Mucosa of descending colon (tissue), 3 donors: Measurements from ENCODE around the gene GCLC. TPM values are rescaled to one million over a fixed set of nuclear protein-coding genes. Genes with fewer than 3 reads are reported as not detected.
A peak's percentile ranks its signal among the peaks of the same experiment; 100 is the strongest.
"Not testable (repeated sequence)": the region's sequence is repeated elsewhere in the genome, so short reads cannot be mapped to it uniquely, and the experiment has no call there.

ENCODE experiments used
- ATAC-seq: fragments of 200-7000 bp; cut with Tn5 transposase; one replicate; pipeline ENCODE4 v1.9.1; 2020; ENCODE audit warnings: mild to moderate bottlenecking, moderate library complexity
- DNase-seq, 3 donors: peaks; one replicate each; pipeline ENCODE4 v3.0.0-alpha.2; 2020
- H3K36me3 ChIP-seq: fragments of 200-600 bp; one replicate; pipeline ENCODE4 v1.8.0; 2021; ENCODE audit warnings: low read depth, mild to moderate bottlenecking
- H3K4me1 ChIP-seq: fragments of 200-600 bp; one replicate; pipeline ENCODE4 v1.8.0; 2021; ENCODE audit warnings: low read depth, mild to moderate bottlenecking
- H3K4me3 ChIP-seq: fragments of 200-600 bp; one replicate; pipeline ENCODE4 v1.8.0; 2021; ENCODE audit warnings: mild to moderate bottlenecking
- H3K9me3 ChIP-seq: fragments of 200-600 bp; one replicate; pipeline ENCODE4 v1.8.0; 2021; ENCODE audit warnings: mild to moderate bottlenecking
- intact Hi-C, 2 donors: fragments of 100-400 bp; cut with DNase I in 1 of 2; cut with micrococcal nuclease in 1 of 2; formaldehyde crosslinking; loops; one replicate each; pipeline versions ENCODE4 v1.11.0 to v1.11.1; 2022; cut with DNase I, micrococcal nuclease
- total RNA-seq, 3 donors: library from RNA; stranded (reverse); fragmentation: NEBNext Ultra II Directional in 2 of 3; extraction: Animal tissue kit (Norgen Biotek cat#: 25700) in 2 of 3; gene quantifications; one replicate each; pipeline versions ENCODE4 v1.2.1 to v1.2.4, GENCODE V29; 2021 to 2023
- TF ChIP-seq, protein P1 (sequence below): fragments of 200-600 bp; IDR thresholded peaks from one replicate; pipeline ENCODE4 v1.8.0; 2022; ENCODE audit warnings: antibody characterized with exemption, mild to moderate bottlenecking
- donor health status: DM: no; HTN: no; CAD: no; lungs with moderate emphysema.
- donor health status: DM: no; HTN: no; CAD: no.
- donor health status: DM: no; HTN: yes; CAD: no.

Gene GCLC
- total RNA-seq, 3 donors from 2014 or later, result 33.1 to 67.3 (median 40.5) TPM

DNA sequence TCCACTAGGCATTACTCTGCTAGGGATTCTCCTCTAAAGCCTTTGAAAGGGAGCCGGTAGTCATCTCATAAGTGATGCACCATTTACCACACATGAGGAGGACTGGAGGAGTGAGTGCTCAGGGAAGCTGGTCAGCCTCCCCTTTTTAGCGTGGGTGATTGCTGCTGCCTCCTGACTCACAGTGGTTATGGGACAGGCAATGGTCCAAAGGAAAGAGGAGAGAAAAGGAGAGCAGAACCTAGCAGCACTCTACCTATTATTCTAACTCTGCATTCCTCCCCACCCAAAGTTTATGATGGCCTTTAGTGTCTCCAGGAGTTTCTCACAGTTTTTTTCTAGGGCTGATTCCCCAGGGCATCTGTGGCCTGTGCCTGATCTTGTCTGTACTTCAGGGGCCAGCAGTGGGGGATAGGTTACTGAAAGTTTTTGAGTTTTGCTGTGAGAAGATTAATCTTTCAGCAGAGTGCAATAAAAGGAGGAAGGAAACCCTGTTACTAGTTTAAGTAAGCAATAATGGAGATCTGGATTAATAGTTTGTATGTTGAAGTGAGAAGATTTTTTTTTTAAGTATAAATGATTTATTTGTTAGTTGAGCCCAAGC, 36.4 kb upstream of the GCLC start:
- Histone ChIP-seq H3K9me3 (no peaks in the 10 kb centered on the region), H3K36me3 (no peaks in the 10 kb centered on the region), H3K4me3 (no peak overlapping the region), H3K4me1 (peaks cover 7% of the 10 kb centered on the region)
- intact Hi-C loops, result no loop called here
- ATAC-seq, result peak; percentile 71
- DNase-seq, result no peak
- TF ChIP-seq, protein P1, sequence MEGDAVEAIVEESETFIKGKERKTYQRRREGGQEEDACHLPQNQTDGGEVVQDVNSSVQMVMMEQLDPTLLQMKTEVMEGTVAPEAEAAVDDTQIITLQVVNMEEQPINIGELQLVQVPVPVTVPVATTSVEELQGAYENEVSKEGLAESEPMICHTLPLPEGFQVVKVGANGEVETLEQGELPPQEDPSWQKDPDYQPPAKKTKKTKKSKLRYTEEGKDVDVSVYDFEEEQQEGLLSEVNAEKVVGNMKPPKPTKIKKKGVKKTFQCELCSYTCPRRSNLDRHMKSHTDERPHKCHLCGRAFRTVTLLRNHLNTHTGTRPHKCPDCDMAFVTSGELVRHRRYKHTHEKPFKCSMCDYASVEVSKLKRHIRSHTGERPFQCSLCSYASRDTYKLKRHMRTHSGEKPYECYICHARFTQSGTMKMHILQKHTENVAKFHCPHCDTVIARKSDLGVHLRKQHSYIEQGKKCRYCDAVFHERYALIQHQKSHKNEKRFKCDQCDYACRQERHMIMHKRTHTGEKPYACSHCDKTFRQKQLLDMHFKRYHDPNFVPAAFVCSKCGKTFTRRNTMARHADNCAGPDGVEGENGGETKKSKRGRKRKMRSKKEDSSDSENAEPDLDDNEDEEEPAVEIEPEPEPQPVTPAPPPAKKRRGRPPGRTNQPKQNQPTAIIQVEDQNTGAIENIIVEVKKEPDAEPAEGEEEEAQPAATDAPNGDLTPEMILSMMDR, result no peak

DNA sequence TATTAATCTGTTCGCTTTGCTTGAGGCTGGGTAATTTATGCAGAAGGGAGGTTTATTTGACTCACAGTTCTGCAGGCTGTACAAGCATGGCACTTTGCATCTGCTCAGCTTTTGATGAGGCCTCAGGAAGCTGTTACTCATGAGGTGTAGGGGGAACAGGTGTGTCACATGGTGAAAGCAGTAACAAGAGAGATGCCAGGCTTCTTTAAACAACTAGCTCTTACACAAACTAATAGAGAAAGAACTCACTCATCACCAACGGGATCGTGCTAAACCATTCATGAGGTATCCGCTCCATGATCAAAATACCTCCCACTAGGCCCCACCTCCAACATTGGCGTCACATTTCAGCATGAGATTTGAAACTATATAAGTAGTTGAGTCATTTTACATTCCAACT, 34.4 kb upstream of the GCLC start:
- H3K9me3 ChIP-seq, result no peaks in the 10 kb centered on the region
- TF ChIP-seq, protein P1, result no peak
- ATAC-seq, result no peak
- intact Hi-C loops, result no loop called here
- DNase-seq, result no peak
- no peak overlapping the region for H3K4me3 ChIP-seq
- peaks cover 7% of the 10 kb centered on the region for H3K4me1 ChIP-seq
- no peaks in the 10 kb centered on the region for H3K36me3 ChIP-seq

DNA sequence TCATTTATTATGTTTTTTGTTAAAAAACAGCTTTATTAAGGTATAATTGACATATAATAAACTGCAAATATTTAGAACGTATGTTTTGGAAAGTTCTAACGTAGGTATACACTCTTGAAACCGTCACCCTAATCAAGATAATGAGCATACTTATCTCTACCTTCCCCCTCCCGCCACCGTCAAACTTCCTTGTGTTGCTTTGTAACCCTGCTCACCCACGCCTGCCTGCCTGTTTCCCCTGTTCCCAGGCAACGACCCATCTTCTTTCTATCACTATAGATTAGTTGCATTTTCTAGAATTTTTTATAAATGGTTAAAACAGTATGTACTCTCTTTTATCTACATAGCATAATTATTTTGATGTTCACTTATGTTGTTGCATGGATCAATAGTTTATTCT, 33.5 kb upstream of the GCLC start:
- DNase-seq (peak in 2 of 3 donors; percentile 25 to 26), ATAC-seq (peak; percentile 54)
- Histone ChIP-seq H3K4me3 (no peak overlapping the region), H3K4me1 (peaks cover 7% of the 10 kb centered on the region), H3K36me3 (no peaks in the 10 kb centered on the region), H3K9me3 (no peaks in the 10 kb centered on the region)
- TF ChIP-seq, protein P1, result no peak
- intact Hi-C loops, result no loop called here

DNA sequence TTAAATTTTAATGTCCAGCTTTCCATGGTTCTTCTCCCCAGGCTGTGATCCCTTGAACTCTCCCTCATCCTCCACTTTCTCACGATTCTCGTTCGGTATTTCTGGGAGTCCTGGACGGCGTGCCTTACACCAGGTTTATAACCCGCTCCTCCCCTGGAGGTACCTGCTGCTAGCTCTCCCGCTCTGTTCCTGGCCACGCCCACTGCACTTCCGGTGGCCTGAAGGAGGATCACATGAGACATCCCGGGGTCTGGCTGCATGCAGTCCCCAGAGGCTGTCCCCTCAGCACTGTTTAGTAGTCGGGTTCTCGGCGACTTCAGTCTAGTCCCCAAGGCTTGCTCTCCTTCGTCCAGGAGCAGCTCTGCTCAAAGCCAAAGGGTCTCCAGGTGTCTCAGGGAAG, 28.4 kb upstream of the GCLC start:
- TF ChIP-seq, protein P1, result no peak
- Histone ChIP-seq H3K4me3 (no peak overlapping the region), H3K9me3 (no peaks in the 10 kb centered on the region), H3K36me3 (no peaks in the 10 kb centered on the region), H3K4me1 (no peaks in the 10 kb centered on the region)
- intact Hi-C loops, result no loop called here
- ATAC-seq (no peak), DNase-seq (no peak)

DNA sequence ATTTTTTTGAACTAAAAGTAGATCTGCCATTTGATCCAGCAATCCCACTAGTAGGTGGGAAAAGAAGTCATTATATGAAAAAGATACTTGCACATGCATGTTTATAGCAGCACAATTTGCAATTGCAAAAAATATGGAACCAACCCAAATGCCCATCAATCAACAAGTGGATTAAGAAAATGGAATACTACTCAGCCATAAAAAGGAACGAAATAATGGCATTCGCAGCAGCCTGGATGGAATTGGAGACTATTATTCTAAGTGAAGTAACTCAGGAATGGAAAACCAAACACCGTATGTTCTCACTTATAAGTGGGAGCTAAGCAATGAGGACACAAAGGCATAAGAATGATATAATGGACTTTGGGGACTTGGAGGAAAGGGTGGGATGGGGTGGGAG, 27.5 kb upstream of the GCLC start:
- H3K4me1 ChIP-seq, ATAC-seq, H3K4me3 ChIP-seq, H3K9me3 ChIP-seq, intact Hi-C loops, DNase-seq, H3K36me3 ChIP-seq: not testable (repeated sequence)

DNA sequence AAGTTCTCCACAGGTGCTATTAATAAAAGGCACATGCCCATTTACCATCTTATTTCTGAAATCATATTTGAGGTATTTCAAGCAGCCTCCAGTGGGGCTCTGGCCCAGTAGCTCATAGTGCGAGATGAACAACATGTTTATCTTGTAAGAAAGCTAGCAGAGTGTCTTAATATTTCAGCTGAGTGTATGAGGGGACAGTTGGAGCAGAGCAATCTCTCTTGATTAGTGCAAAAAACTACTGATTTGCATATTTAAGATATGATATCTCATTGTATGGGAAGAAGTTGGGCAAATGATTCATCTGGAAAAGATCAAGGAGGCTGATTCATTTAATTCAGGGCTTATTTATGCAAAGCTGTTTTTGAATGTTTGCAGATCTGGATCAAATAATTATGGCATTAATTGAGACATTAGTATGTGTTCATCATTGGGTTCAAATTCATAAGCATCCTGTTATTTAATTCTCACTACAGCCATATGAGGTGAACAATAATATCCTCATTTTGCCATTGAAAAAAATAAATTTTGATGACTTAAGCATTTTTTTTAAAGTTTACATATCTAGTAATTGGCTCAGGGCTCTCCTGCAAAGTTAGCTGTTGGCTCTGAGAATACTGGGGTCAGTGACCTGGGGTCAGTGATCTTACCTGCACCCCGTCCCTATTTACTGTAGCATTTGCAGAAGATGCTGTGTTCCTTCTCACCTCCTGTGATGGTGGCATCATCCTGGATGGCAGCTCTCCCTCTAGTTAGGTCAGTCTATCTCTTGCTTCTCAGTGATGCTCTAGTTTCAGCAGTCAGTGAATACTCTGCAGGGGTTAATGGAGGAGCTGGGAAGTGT, 24.1 kb upstream of the GCLC start:
- no peak overlapping the region for H3K4me3 ChIP-seq
- TF ChIP-seq, protein P1, result no peak
- intact Hi-C loops, result no loop called here
- no peak for ATAC-seq
- no peak for DNase-seq
- no peaks in the 10 kb centered on the region for H3K9me3 ChIP-seq
- no peaks in the 10 kb centered on the region for H3K4me1 ChIP-seq
- no peaks in the 10 kb centered on the region for H3K36me3 ChIP-seq
